Measurements from ENCODE around the gene FAM3D. TPM values are rescaled to one million over a fixed set of nuclear protein-coding genes. Genes with fewer than 3 reads are reported as not detected.

Gene FAM3D
- polyA plus RNA-seq, 5 donors = 2.6 to 4.8 (median 3.7) TPM

DNA sequence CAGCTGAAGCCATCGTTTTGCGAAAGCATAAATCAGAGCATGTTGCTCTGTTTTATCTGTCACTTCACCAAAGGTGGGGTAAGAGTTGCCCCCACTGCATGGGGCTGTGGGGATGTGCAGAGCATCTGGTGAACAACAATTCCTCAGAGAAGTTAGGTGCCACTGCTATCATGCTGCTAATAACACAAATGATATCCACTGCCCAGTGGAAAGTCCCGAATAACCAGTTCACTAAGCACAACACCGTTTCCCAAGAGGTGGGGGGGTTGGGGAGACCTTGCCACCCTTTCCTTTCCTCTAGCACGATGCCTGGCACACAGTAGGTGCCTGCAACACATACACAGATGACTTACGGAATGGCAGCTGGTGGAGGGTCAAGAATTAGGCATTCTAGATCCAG, 38.6 kb downstream of the FAM3D start:
- no peak for DNase-seq

GRCh38 chr3:58627570-58627885, 39.0 kb downstream of the FAM3D start:
- peak; percentile 27 to 32 for DNase-seq

DNA sequence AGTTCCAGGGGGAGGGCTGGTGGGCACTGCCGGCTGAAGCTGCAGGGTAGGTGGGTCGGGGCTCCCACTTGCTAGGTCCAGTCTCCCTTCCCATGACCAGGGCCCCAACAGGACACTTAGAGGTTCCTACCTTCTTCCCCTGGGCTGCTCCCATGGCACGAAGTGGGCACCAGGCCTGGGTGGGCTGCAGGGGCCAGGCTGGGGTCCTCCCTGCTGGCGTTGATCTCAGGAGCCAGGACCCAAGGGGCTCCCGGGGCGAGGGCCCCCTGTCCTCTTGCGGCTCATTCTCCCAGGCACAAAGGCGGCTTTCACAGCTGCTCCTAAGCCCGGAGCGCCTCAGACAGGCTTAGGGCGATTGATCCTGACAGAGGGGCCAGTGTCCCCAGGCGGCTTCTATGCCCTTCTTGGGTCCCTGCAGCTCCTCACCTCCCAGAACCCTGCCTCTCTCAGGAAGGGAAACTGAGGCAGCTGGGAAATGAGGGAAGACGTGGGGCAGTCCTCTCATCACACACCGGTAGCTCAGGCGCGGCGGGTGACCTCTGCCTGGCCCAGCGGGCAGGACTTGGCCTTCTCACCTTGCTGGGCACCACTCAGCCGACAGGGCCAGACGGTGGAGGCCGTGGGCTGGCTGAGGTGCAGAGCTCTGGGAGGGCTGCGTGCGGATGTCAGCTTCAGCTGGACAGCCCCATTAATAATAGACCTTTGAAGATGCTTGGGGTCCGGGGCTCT, 39.6 kb downstream of the FAM3D start:
- DNase-seq = no peak

GRCh38 chr3:58625196-58625824, 41.3 kb downstream of the FAM3D start:
- no peak for DNase-seq

GRCh38 chr3:58624550-58624949, 42.0 kb downstream of the FAM3D start:
- DNase-seq = no peak

DNA sequence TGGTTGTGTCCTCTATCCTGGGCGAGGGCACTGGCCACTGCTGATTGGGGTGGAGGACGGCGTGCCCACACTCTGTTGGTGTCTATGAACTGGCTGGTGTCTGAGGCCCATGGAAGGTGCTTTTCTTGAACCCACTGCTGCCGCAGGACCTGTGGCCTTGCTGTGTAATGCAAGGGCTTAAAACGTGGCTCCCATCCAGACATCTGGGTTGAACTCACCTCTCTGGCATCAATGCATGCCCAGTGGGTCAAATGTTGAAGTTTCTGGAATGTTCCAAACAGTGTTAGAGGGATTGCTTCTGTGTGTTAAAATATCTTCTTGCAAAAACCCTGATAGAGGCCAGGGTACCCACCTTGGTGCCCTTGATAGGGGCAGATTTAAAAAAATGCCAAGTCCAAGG, 42.6 kb downstream of the FAM3D start:
- DNase-seq = no peak

DNA sequence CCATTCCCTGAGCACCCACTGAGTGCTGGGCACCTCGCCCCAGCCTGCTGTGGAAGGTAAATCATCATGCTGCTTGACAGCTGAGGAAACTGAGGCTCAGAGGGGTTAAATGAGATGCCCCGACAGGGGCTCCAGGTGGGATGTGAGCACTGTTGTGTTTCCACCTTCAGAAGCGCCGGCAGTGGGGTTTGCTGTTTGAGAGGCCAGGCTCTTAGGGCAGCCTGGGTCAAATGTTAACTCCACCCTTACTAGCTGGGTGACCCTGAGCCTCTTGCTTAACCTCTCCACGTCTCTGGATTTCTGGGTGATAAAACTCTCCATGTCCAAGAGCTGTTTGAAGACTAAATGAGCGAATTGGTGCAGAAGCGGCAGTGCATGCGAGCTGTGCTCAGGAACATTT, 43.1 kb downstream of the FAM3D start:
- no peak for DNase-seq

GRCh38 chr3:58622892-58623291, 43.7 kb downstream of the FAM3D start:
- DNase-seq = no peak

DNA sequence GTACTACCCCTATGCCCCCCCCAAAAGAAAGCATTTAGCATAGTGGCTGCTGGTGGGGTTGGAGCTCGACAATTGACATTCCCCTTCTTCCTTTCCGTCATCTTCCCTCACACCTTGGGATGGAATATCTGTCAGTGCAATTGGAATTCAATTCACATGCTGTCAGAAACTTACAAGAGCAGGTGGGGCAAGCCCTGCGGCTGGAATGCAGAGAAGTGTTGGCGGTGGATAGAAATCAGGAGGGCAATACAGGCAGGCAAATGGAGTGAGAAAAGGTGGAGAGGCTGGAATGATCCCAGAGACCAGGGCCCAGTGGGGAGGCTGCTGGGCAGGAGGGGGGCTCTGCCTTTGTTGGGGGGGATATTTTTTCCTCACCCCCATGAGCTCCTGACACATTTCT, 44.1 kb downstream of the FAM3D start:
- DNase-seq = no peak

DNA sequence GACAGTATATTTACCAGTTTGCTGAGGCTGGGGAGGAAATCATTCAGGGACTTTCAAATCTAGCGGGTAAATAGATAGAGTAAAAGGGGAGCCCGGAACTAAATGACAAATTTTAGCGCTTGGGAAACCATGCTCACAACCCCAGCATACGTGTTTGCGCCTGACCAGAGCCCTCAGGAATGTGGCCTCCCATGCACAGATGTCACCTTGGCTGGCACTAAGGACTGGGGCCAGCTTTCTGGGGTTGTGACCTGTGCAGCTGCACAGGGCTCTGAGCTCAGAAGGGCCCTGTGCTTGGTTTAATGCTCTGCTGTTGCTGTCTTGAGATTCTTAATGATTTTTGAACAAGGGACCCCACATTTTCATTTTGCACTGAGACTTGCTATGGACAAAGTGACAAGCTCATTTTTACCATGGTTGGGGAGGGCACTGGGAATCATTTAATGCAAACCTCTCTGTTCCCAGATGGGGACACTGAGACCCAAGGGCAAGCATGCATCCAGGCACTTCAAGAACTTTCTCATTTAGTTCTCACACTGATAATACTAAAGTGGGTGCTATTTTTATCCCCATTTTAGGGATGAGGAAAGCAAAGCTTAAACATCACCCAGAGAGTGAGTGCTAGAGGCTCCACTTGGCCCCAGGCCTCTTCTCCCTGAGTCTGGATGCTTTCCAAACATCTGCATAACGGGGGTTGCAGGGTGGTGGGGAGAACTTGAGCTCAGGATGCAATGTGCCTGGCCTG, 45.3 kb downstream of the FAM3D start:
- DNase-seq = no peak

GRCh38 chr3:58620421-58620820, 46.2 kb downstream of the FAM3D start:
- no peak for DNase-seq

GRCh38 chr3:58617338-58617761, 49.2 kb downstream of the FAM3D start:
- peak in 1 of 2 donors; percentile 10 for DNase-seq

DNA sequence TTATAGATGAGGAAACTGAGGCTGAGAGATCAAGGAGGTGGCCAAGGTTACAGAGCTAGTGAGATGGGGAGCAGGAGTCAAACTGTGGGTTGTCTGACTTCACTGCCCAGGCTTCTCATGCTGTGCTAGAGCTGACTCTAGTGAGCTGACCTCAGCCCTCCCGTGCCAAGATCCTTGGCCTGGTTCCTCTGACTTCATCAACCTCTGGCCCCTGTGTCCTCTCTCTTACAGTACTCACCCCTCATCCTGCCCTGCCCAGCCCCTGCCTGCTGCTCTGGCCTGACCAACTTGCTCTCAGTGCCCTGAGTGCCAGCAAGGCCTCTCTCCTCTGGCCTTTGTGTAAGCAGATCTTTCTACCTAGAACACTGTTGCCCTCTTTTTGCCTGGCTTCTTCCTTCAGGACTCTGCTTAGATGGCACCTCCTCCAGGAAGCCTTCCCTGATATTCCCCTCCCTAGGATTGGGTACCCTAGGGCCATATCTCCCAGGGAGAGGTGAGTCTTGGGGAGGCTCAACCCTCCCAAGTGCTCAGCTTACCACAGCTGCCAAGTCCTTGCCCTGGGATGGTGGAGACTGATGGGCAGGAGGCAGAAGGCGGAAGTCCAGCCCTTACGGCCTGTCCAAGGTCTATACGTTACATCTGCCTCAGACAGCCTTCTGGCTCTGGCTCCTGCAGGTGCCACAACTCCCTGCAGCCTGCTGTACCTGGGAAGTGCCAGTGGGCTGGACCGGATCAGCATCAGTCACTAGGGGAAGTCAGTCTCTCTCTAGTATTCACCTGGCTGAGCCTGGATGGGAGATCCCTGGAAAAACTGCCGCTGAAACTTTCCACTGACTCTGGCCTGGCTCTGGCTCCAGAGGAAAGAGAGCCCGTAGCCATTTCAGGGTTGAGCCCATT, 53.1 kb downstream of the FAM3D start:
- no peak for DNase-seq

- no peak for DNase-seq
These were observed 53.7 kb downstream of the FAM3D start for GRCh38 chr3:58612830-58613229.

DNA sequence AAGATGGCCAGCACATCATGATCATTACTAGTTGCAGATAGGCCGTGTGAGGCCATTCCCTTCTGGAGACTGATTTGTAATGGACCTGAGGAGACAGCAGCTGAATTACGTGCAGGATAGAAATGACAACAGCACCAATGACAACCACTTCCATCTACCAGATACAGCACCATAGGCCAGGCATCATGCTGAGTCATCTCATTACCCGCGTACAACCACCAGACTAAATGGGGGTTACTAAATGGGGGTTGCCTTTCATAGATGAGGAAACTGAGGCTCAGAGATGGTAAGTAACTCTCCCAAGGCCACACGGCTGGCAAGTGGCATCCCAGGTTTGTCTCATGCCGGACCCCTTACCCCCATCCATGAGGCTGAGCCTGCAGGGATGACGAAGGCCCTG, 56.6 kb downstream of the FAM3D start:
- no peak for DNase-seq

- no peak for DNase-seq
These were observed 57.9 kb downstream of the FAM3D start for GRCh38 chr3:58608648-58609047.

- DNase-seq = no peak
These were observed 58.8 kb downstream of the FAM3D start for GRCh38 chr3:58607816-58608215.

DNA sequence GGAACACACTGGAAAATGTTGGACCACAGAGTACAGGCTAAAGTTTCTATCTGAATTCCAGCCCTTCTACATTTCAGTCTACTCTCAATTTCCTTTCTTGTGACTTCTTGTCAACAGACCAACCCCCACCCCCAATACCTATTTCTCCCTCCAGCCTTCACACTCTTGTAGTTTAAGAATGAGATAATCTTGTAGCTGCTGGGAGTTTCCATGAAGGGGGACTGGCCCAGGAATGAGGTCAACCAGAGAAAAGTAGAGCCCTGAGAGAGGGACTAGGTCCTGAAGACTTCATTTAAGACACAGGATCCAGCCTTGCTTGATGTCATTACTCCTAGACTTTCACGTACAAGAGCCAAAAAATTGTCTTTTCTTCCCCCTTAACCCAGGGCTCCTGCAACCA, 59.9 kb downstream of the FAM3D start:
- DNase-seq = no peak

DNA sequence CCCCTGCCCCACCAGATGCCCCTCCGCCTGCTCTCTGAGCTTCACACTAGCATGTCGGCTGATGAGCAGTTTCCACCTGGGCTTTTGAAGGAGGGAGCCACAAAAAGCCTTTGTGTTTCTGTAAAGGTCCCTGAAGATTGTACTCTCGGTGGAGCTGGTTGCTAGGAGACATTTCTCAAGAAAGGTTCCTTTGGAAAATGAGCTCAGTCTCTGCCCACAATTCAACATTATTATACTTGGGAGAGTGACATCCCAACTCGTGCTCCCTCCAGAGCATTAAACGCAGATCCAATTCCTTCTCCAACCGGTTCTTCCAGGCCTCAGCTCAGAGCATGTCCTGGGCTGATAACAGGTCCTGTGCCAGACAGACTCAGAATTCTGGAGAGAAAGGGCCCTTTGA, 62.5 kb downstream of the FAM3D start:
- no peak for DNase-seq

DNA sequence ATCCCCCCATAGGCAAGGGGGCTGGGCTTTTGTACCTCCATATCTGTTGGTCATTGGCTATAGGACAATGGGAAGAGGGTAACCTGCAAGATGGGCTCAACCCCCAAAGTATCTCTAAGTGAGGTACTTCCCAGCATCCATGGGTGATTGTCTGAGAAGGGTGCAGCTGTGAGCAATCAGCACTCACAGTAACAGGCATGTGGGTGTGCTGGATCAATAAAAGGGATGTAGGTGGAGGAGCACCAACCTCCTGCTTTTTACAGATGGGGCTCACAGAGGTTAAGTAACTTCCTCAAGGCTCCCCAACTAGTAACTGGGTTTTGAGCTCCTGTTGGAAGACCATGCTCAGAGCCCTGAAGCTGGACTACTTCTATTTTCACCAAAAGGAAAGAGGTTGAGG, 63.0 kb downstream of the FAM3D start:
- DNase-seq = no peak

DNA sequence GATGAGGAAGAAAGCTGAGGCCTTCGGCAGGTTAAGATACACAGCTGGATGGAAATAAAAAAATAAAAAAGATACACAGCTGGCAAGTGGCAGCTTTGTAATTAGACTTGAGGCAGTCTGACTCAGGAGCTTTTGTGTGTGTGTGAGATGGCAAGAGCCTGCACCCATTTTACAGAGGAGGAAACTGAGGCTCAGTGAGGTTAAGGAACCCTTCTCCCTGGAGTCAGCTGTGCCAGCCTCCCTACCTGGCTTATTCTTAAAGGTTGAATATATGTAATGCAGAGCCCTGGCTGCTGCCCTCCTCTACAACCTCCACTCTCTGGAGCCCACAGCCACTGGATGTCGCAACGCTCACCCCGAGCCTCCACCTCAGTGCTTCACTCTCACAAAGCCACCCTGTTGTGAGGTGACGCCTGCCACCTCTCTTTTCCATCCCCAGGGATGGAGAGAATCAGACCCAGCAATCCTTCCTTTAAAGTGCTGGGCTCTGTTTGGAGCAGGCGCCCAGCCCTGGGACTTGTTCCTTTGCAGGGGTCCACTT, 68.7 kb downstream of the FAM3D start:
- no peak for DNase-seq

Measured in right lung (tissue), 5 donors.